K562 (cell line): ENCODE results near the gene HTRA3. TPM values are rescaled to one million over a fixed set of nuclear protein-coding genes. Genes with fewer than 3 reads are reported as not detected.

Experiments used
- ATAC-seq: fragments of 200-7000 bp; cut with Tn5 transposase; 3 replicates; pipeline ENCODE4 v1.9.1; 2020; ENCODE audit warnings: moderate library complexity
- BruUV-seq: library from RNA; stranded (reverse); fragments of 400-500 nt; replicated peaks from 2 replicates; lab custom pipeline; 2021; lab: Mats Ljungman, UMichigan
- CTCF ChIA-PET: fragments of 300-600 bp; formaldehyde crosslinking; extraction: SDS; loops from one replicate; lab custom pipeline; 2021; ENCODE audit warnings: low intra/inter-chr PET ratio; lab: Yijun Ruan, JAX
- POLR2A ChIA-PET: fragments of 300-600, 350-650 bp; sonication (Branson Sonifier 250); formaldehyde crosslinking; extraction: SDS; loops from one replicate; lab custom pipeline; 2021; ENCODE audit warnings: antibody characterized with exemption, inconsistent platforms; lab: Yijun Ruan, JAX
- DNase-seq, 4 experiments: peaks; one replicate each; pipeline versions ENCODE4 v3.0.0 to v3.0.0-alpha.2; 2011 to 2018; ENCODE audit warnings: low spot score in 3 of 4, mixed read lengths in 3 of 4; ENCODE audit errors: extremely low read depth in 1 of 4
- FAIRE-seq: peaks from 2 replicates; lab custom pipeline; 2011; peaks lifted over from hg19 to GRCh38; lab: Jason Lieb, UNC
- H2AFZ ChIP-seq: 2 replicates; pipeline ENCODE4 v1.6.0; 2011; ENCODE audit warnings: low read depth, low read length, control low read depth, inconsistent platforms
- H3K27ac ChIP-seq: fragments of 200-600 bp; 3 replicates; pipeline ENCODE4 v1.8.0; 2011; ENCODE audit warnings: low read depth, mild to moderate bottlenecking, control low read depth, inconsistent platforms, low read length, moderate library complexity, mixed read lengths; ENCODE audit errors: extremely low read depth
- H3K27me3 ChIP-seq, 2 experiments: fragments of 300-600 bp in 1 of 2; 2 replicates in 1 of 2; 3 replicates in 1 of 2; pipeline versions ENCODE4 v1.6.0 to v1.8.0; 2011; ENCODE audit warnings: inconsistent platforms in 2 of 2, low read length in 2 of 2, mild to moderate bottlenecking in 1 of 2, mixed read lengths in 1 of 2, moderate library complexity in 1 of 2; ENCODE audit not compliant: control insufficient read depth in 2 of 2, insufficient read depth in 2 of 2
- H3K36me3 ChIP-seq: fragments of 300-600 bp; 3 replicates; pipeline ENCODE4 v1.8.0; 2011; ENCODE audit warnings: mild to moderate bottlenecking, low read length, inconsistent platforms; ENCODE audit not compliant: control insufficient read depth, insufficient read depth
- H3K4me1 ChIP-seq, 2 experiments: fragments of 200-600 bp in 1 of 2; replicated peaks in 1 of 2; 2 replicates in 1 of 2; 3 replicates in 1 of 2; pipeline versions ENCODE4 v1.5.1 to v1.8.0; 2011; ENCODE audit warnings: inconsistent platforms in 2 of 2, low read length in 2 of 2, mild to moderate bottlenecking in 1 of 2, mixed read lengths in 1 of 2, moderate library complexity in 1 of 2; ENCODE audit not compliant: control insufficient read depth in 2 of 2, insufficient read depth in 2 of 2
- H3K4me2 ChIP-seq: 2 replicates; pipeline ENCODE4 v1.6.1; 2011; ENCODE audit warnings: low read length, control low read depth, inconsistent platforms, mixed read lengths; ENCODE audit not compliant: insufficient read depth
- H3K4me3 ChIP-seq: fragments of 200-600 bp; sonication (generic), shearing (Covaris generic); 2 replicates; pipeline ENCODE4 v1.5.1; 2016; ENCODE audit warnings: control low read depth, inconsistent platforms
- H3K79me2 ChIP-seq: fragments of 200-600 bp; 3 replicates; pipeline ENCODE4 v1.8.0; 2011; ENCODE audit warnings: low read length, inconsistent platforms; ENCODE audit not compliant: control insufficient read depth, insufficient read depth
- H3K9ac ChIP-seq, 2 experiments: 2 replicates each; pipeline versions ENCODE4 v1.6.0 to v1.6.1; 2011; ENCODE audit warnings: low read depth in 2 of 2, low read length in 2 of 2, control low read depth in 1 of 2, inconsistent platforms in 1 of 2, mild to moderate bottlenecking in 1 of 2, mixed read lengths in 1 of 2; ENCODE audit not compliant: insufficient read depth in 1 of 2
- H3K9me1 ChIP-seq: one replicate; pipeline ENCODE4 v1.6.0; 2011; ENCODE audit warnings: inconsistent platforms, mild to moderate bottlenecking, low read length, moderate library complexity; ENCODE audit not compliant: control insufficient read depth, insufficient read depth
- H3K9me3 ChIP-seq: replicated peaks from 2 replicates; pipeline ENCODE4 v1.5.1; 2011; ENCODE audit warnings: low read depth, low read length, inconsistent platforms; ENCODE audit not compliant: control insufficient read depth, insufficient read depth
- H4K20me1 ChIP-seq: replicated peaks from 2 replicates; pipeline ENCODE4 v1.6.1; 2011; ENCODE audit warnings: low read length, inconsistent platforms, mixed read lengths; ENCODE audit not compliant: control insufficient read depth, insufficient read depth
- BRCA1 ChIP-seq, 2 experiments: fragments of 450-650 bp in 1 of 2; sonication (generic) in 1 of 2; formaldehyde crosslinking in 1 of 2; IDR thresholded peaks; 2 replicates each; pipeline versions ENCODE4 v1.5.0 to v1.6.1; 2017 to 2020; ENCODE audit warnings: mild to moderate bottlenecking in 1 of 2, missing genetic modification reagents in 1 of 2
- CEBPB ChIP-seq: fragments of 450-650 bp; IDR thresholded peaks from 2 replicates; pipeline ENCODE4 v1.6.1; 2016; ENCODE audit warnings: missing genetic modification characterization, missing compliant biosample characterization
- E2F3 ChIP-seq: fragments of 250-450 bp; sonication (Bioruptor Pico); IDR thresholded peaks from 2 replicates; pipeline ENCODE4 v1.4.0; 2020; ENCODE audit warnings: mild to moderate bottlenecking
- EGR1 ChIP-seq: fragments of 450-650 bp; conservative IDR thresholded peaks from 2 replicates; pipeline ENCODE4 v1.6.1; 2017; ENCODE audit warnings: mild to moderate bottlenecking
- GABPB1 ChIP-seq: sonication (generic); formaldehyde crosslinking; IDR thresholded peaks from 2 replicates; pipeline ENCODE4 v1.8.0; 2022; ENCODE audit warnings: mild to moderate bottlenecking, missing genetic modification reagents
- HOXB6 ChIP-seq: fragments of 250-450 bp; sonication (Bioruptor Pico); IDR thresholded peaks from 2 replicates; pipeline ENCODE4 v1.5.1; 2022; ENCODE audit warnings: mild to moderate bottlenecking, borderline replicate concordance
- MTA3 ChIP-seq: fragments of 450-650 bp; formaldehyde crosslinking; IDR thresholded peaks from 2 replicates; pipeline ENCODE4 v1.6.1; 2017; ENCODE audit warnings: mild to moderate bottlenecking, borderline replicate concordance
- RAD21 ChIP-seq, 2 experiments: fragments of 250-450 bp in 1 of 2; fragments of 450-650 bp in 1 of 2; sonication (Bioruptor Pico) in 1 of 2; formaldehyde crosslinking in 1 of 2; IDR thresholded peaks in 1 of 2; conservative IDR thresholded peaks in 1 of 2; 2 replicates each; pipeline versions ENCODE4 v1.4.0 to v1.8.0; 2020 to 2022; ENCODE audit warnings: mild to moderate bottlenecking in 2 of 2, moderate library complexity in 1 of 2
- RBM39 ChIP-seq: fragments of 200-400 bp; formaldehyde crosslinking; optimal IDR thresholded peaks from 2 replicates; pipeline ENCODE3; 2018; ENCODE audit warnings: low read depth, low read length
- REST ChIP-seq, 2 experiments: fragments of 450-650 bp; formaldehyde crosslinking in 1 of 2; IDR thresholded peaks; 2 replicates each; pipeline versions ENCODE4 v1.4.0 to v1.6.1; 2014 to 2020; ENCODE audit warnings: mild to moderate bottlenecking in 2 of 2, borderline replicate concordance in 1 of 2, low read depth in 1 of 2
- ZC3H11A ChIP-seq: IDR thresholded peaks from 2 replicates; pipeline ENCODE4 v1.6.1; 2012; ENCODE audit warnings: low read depth, low read length, improper control_type of control experiment
- ZNF232 ChIP-seq: sonication (generic); formaldehyde crosslinking; IDR thresholded peaks from 2 replicates; pipeline ENCODE4 v1.8.0; 2022; ENCODE audit warnings: mild to moderate bottlenecking, missing genetic modification reagents
- WGBS: fragments of 100-300 bp; shearing (Covaris generic); methylation state at CpG from one replicate; pipeline ENCODE4 v1.1.6; 2016; ENCODE audit warnings: low coverage, mixed read lengths; ENCODE audit not compliant: insufficient coverage; ENCODE audit errors: missing lambda C conversion rate; 5-methylcytosine and 5-hydroxymethylcytosine counted together
- in situ Hi-C: fragments of 300-500 bp; cut with MboI; formaldehyde crosslinking; loops from 4 replicates; pipeline ENCODE4 v1.15.0; 2018; ENCODE audit warnings: inconsistent platforms, mixed read lengths
- intact Hi-C: fragments of 100-400 bp; cut with micrococcal nuclease; formaldehyde crosslinking; loops from 2 replicates; pipeline ENCODE4 v1.14.2; 2022
- polyA plus RNA-seq, 8 experiments: library from polyadenylated mRNA; depleted of rRNA in 4 of 8; stranded (reverse) in 5 of 8; unstranded in 3 of 8; fragments of >200 nt; fragmentation: Nextera tagmentation in 2 of 8; fragmentation: Illumina TruSeq in 1 of 8; extraction: Ambion mirVana in 2 of 8; extraction: Trizol in 1 of 8; gene quantifications; 2 replicates each; pipeline versions ENCODE4 v1.2.1 to v1.2.3, GENCODE V29; 2011 to 2014; ENCODE audit warnings: inconsistent platforms in 1 of 8, missing spikeins in 1 of 8
- total RNA-seq, 7 experiments: library from RNA; depleted of rRNA in 6 of 7; stranded (reverse); fragments of >200 nt in 6 of 7; fragmentation: Illumina TruSeq in 2 of 7; extraction: Trizol in 2 of 7; gene quantifications; 2 replicates each; pipeline versions ENCODE4 v1.2.1 to v1.2.3, GENCODE V29; 2011 to 2021; ENCODE audit warnings: low replicate concordance in 1 of 7

Gene HTRA3
- total and polyA plus RNA-seq, 9 of the 15 experiments (the other 6 are each of a cell fraction or from before 2014, with no cell fraction given): 0.04 TPM; not detected in 8

DNA sequence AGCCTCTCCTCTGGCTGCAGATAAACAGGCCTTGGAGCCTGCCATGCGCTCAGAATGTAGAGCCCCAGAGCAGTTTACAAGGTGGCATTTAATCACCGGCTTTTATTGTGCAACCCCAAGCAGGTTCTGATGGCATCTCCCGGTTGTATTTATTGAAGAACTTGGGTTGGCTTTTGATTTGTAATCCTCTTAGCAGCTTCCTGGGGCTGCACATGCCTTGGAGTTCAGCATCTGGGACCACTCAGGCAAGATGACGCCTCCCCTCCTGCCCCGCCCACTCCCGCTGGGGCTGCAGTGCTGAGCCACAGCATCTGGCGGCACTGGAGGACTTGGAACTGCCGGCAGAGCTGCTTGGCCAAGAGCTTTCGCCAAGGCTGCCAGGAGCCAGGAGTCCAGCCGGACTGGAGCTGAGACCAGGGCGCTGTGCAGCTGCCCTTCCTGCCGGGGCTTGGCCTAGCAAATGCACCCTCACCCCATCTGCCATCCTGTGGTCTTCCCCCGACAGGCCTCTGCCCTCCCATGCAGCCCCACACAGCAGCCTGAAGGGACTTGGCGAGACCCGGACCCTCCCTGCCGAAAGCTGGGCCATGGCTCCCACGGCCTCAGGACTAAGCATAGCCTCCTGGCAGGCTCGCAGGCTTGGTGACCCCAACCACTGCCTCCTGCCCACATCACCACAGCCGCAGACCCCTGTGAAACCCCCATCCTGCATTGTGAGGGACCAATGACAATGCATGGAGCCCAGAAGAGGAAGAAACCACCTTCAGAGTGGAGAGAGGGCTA, 5.4 kb downstream of the HTRA3 start:
- in situ Hi-C loops: no loop called here
- TF ChIP-seq RAD21 (CRISPR knock-in tag; conservative IDR thresholded peaks at IDR 0.05 in 1 of 2, IDR thresholded peaks at IDR 0.05 in 1 of 2) (peak; percentile 34 to 49; a peak in 3 of 4 replicates), HOXB6 (CRISPR knock-in tag) (no peak), EGR1 (0 out of 2 replicates have a peak, but pooled peaks have one; percentile 10), RBM39 (no peak), ZC3H11A (no peak), GABPB1 (CRISPR knock-in tag) (no peak), BRCA1 (IDR thresholded peaks at IDR 0.05) (no peak), BRCA1 (CRISPR knock-in tag; IDR thresholded peaks at IDR 0.05) (no peak), MTA3 (no peak), REST (IDR thresholded peaks at IDR 0.05; ENCODE audit: borderline replicate concordance) (peak; percentile 13; the same call in 1 of the 2 replicates), REST (CRISPR knock-in tag; IDR thresholded peaks at IDR 0.05; ENCODE audit: low read depth) (no peak), E2F3 (CRISPR knock-in tag) (no peak), ZNF232 (CRISPR knock-in tag) (no peak), CEBPB (tag) (peak; percentile 55)

More for the DNA sequence above, 5.4 kb downstream of the HTRA3 start:
- Histone ChIP-seq H3K4me2 (no peak overlapping the region), H3K27ac (no peak overlapping the region), H3K9me3 (no peaks in the 10 kb centered on the region), H3K36me3 (no peaks in the 10 kb centered on the region), H3K4me1 (peaks cover 0 to 31% of the 10 kb centered on the region in 2 experiments; a peak in 2 of 5 replicates), H4K20me1 (no peaks in the 10 kb centered on the region), H3K79me2 (no peaks in the 10 kb centered on the region), H3K4me3 (no peak overlapping the region), H2AFZ (no peak overlapping the region), H3K27me3 (peaks cover 0 to 55% of the 10 kb centered on the region in 2 experiments), H3K9me1 (no peaks in the 10 kb centered on the region), H3K9ac (peak overlapping the region in 1 of 2 experiments; percentile 9; a peak in 1 of 4 replicates)
- CTCF ChIA-PET: interaction anchor here (2.2 kb wide), 1 partner anchor 128 kb away, joined by 10 read pairs; no protein-coding TSS in a partner anchor
- intact Hi-C loops: loop anchor here (2.0 kb wide), 1 partner anchor 128 kb away; no protein-coding TSS in a partner anchor
- DNase-seq (peak in 1 of 4 experiments; percentile 16), FAIRE-seq (no peak), ATAC-seq (peak; percentile 57; the same call in 2 of the 3 replicates)
- BruUV-seq: no TSS peak
- POLR2A ChIA-PET: interaction anchor here (0.6 kb wide), 1 partner anchor 1244 kb away, joined by 3 read pairs; no protein-coding TSS in a partner anchor
- WGBS: 5% methylated on average over 19 of the region's 19 CpGs
